OCI-LY1 (cell line): ENCODE data around the gene OR11H6.
"Not testable (repeated sequence)": the region's sequence is repeated elsewhere in the genome, so short reads cannot be mapped to it uniquely, and the experiment has no call there.

Experiments
- H2AFZ ChIP-seq: fragments of 200-600 bp; sonication (generic), shearing (Covaris generic); 2 replicates; pipeline ENCODE4 v1.6.0; 2014; ENCODE audit warnings: antibody characterized with exemption, mild to moderate bottlenecking, low read length
- H3F3A ChIP-seq: fragments of 200-600 bp; sonication (generic), shearing (Covaris generic); 2 replicates; pipeline ENCODE4 v1.6.0; 2014; ENCODE audit warnings: mild to moderate bottlenecking, antibody characterized with exemption, low read length, moderate library complexity; ENCODE audit not compliant: insufficient read depth
- H3K27ac ChIP-seq: fragments of 200-600 bp; sonication (generic); 2 replicates; pipeline ENCODE4 v1.5.1; 2014; ENCODE audit warnings: low read length, mixed run types, mild to moderate bottlenecking, low read depth; ENCODE audit not compliant: poor library complexity, severe bottlenecking
- H3K27me3 ChIP-seq: fragments of 200-600 bp; sonication (generic); 2 replicates; pipeline ENCODE4 v1.6.0; 2014; ENCODE audit warnings: antibody characterized with exemption, mild to moderate bottlenecking, low read length, moderate library complexity; ENCODE audit not compliant: insufficient read depth
- H3K36me3 ChIP-seq: fragments of 200-600 bp; sonication (generic); 2 replicates; pipeline ENCODE4 v1.6.1; 2014; ENCODE audit warnings: mild to moderate bottlenecking, antibody characterized with exemption, low read length, moderate library complexity, mixed read lengths; ENCODE audit not compliant: insufficient read depth
- H3K4me1 ChIP-seq: fragments of 200-600 bp; sonication (generic); 2 replicates; pipeline ENCODE4 v1.5.1; 2014; ENCODE audit warnings: mild to moderate bottlenecking, low read length, moderate library complexity; ENCODE audit not compliant: insufficient read depth, severe bottlenecking
- H3K4me2 ChIP-seq: fragments of 200-600 bp; sonication (generic), shearing (Covaris generic); 2 replicates; pipeline ENCODE4 v1.6.1; 2014; ENCODE audit warnings: low read length
- H3K4me3 ChIP-seq: fragments of 200-600 bp; sonication (generic); 2 replicates; pipeline ENCODE4 v1.5.1; 2014; ENCODE audit warnings: low read length, low read depth, mild to moderate bottlenecking, mixed read lengths; ENCODE audit not compliant: poor library complexity, severe bottlenecking
- H3K79me2 ChIP-seq: fragments of 200-600 bp; shearing (Covaris generic); 2 replicates; pipeline ENCODE4 v1.6.1; 2016; ENCODE audit warnings: mixed run types, low read length, mixed read lengths; ENCODE audit not compliant: insufficient read depth
- H3K9ac ChIP-seq: fragments of 200-600 bp; sonication (generic), shearing (Covaris generic); 2 replicates; pipeline ENCODE4 v1.6.1; 2014; ENCODE audit warnings: mild to moderate bottlenecking, low read length, mixed read lengths
- H3K9me2 ChIP-seq: fragments of 200-600 bp; sonication (generic), shearing (Covaris generic); 2 replicates; pipeline ENCODE4 v1.6.1; 2014; ENCODE audit warnings: low read depth, mild to moderate bottlenecking, low read length, mixed read lengths
- H3K9me3 ChIP-seq: fragments of 200-600 bp; shearing (Covaris generic); 2 replicates; pipeline ENCODE4 v1.6.1; 2014; ENCODE audit warnings: low read length, mixed read lengths
- H4K20me1 ChIP-seq: fragments of 200-600 bp; sonication (generic), shearing (Covaris generic); 2 replicates; pipeline ENCODE4 v1.6.0; 2016; ENCODE audit warnings: mild to moderate bottlenecking, low read length; ENCODE audit not compliant: insufficient read depth
- EZH2 ChIP-seq: fragments of 200-600 bp; sonication (generic), shearing (Covaris generic); IDR thresholded peaks from 2 replicates; pipeline ENCODE4 v1.8.0; 2017; ENCODE audit warnings: borderline replicate concordance, mixed run types, mild to moderate bottlenecking, antibody characterized with exemption, low read length, moderate library complexity, mixed read lengths
- TF ChIP-seq, protein P1 (sequence below): fragments of 200-600 bp; sonication (generic), shearing (Covaris generic); IDR thresholded peaks from 2 replicates; pipeline ENCODE4 v1.5.1; 2017; ENCODE audit warnings: mild to moderate bottlenecking, antibody characterized with exemption, low read length, moderate library complexity, mixed read lengths

The OR11H6 gene

DNA sequence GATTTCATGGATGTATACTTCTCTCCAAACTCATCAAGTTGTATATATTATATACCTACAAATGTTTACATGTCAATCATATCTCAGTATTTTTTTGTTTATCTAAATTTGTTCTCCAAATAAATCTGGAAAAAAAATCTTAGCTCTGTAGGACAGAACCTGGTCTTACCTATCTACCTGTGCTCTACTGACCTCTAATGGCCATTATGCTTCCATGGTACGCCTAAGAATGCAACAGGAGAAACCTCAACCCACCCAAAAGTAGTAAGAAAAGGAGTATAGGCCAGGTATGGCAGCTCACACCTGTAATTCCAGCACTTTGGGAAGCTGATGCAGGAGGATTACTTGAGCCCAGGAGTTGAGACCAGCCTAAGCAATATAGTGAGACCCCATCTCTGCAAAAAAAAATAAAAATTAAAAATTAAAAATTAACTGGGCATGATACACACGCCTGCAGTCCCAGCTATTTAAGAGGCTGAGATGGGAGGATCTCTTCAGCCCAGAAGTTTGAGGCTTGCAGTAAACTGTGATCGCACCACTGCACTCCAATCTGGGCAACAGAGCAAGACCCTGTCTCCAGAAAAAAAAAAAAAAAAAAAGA is 24.2 kb downstream of the OR11H6 start:
- no peak overlapping the region for H3K27ac ChIP-seq
- H3K9me3 ChIP-seq, result no peaks in the 10 kb centered on the region; the same call in 1 of the 2 replicates
- no peak overlapping the region for H3K4me3 ChIP-seq
- no peaks in the 10 kb centered on the region for H3K79me2 ChIP-seq
- no peak overlapping the region for H3K9ac ChIP-seq
- H3K36me3 ChIP-seq, result no peaks in the 10 kb centered on the region
- no peaks in the 10 kb centered on the region for H4K20me1 ChIP-seq
- no peak overlapping the region for H2AFZ ChIP-seq
- no peaks in the 10 kb centered on the region; the same call in 1 of the 2 replicates for H3K9me2 ChIP-seq
- no peaks in the 10 kb centered on the region for H3K4me1 ChIP-seq
- no peak overlapping the region for H3K4me2 ChIP-seq
- no peaks in the 10 kb centered on the region for H3F3A ChIP-seq
- TF ChIP-seq, protein P1, sequence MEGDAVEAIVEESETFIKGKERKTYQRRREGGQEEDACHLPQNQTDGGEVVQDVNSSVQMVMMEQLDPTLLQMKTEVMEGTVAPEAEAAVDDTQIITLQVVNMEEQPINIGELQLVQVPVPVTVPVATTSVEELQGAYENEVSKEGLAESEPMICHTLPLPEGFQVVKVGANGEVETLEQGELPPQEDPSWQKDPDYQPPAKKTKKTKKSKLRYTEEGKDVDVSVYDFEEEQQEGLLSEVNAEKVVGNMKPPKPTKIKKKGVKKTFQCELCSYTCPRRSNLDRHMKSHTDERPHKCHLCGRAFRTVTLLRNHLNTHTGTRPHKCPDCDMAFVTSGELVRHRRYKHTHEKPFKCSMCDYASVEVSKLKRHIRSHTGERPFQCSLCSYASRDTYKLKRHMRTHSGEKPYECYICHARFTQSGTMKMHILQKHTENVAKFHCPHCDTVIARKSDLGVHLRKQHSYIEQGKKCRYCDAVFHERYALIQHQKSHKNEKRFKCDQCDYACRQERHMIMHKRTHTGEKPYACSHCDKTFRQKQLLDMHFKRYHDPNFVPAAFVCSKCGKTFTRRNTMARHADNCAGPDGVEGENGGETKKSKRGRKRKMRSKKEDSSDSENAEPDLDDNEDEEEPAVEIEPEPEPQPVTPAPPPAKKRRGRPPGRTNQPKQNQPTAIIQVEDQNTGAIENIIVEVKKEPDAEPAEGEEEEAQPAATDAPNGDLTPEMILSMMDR, result peak; percentile 44
- TF ChIP-seq EZH2, result no peak
- H3K27me3 ChIP-seq, result no peaks in the 10 kb centered on the region

DNA sequence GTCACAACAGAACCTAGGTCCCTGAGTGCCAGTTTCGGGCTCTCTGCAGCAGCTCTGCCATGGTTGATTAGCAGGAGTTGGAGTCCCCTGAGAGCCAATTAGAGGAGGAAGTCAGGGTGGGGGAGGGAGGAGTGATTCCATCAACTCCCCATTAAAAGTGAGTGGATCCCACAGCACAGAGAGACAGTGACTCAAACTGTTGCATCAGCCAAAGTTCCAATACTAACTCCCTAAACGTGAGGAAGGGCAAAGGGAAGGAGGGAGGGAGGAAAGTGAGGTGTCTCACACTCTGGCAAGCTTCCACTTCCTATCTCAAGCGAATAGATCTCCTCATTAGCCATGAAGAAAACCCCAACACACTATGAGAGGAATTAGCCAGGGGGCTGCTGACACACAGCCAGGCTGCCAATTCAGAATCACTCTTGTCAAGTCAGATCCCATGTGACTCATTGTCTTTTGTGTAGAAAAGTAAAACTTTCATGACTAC is 39.2 kb downstream of the OR11H6 start:
- Histone ChIP-seq H3F3A (no peaks in the 10 kb centered on the region), H2AFZ (no peak overlapping the region), H3K4me1 (no peaks in the 10 kb centered on the region), H3K79me2 (no peaks in the 10 kb centered on the region), H3K4me2 (no peak overlapping the region), H3K9ac (no peak overlapping the region), H3K9me3 (no peaks in the 10 kb centered on the region), H3K36me3 (no peaks in the 10 kb centered on the region), H3K4me3 (no peak overlapping the region), H3K9me2 (no peaks in the 10 kb centered on the region), H4K20me1 (no peaks in the 10 kb centered on the region), H3K27ac (no peak overlapping the region), H3K27me3 (no peaks in the 10 kb centered on the region)
- TF ChIP-seq, protein P1, result no peak
- no peak for TF ChIP-seq EZH2

- H3K9me2 ChIP-seq, H3K4me1 ChIP-seq, H3K27ac ChIP-seq, H3K4me2 ChIP-seq, H2AFZ ChIP-seq, H3F3A ChIP-seq, H4K20me1 ChIP-seq, H3K4me3 ChIP-seq, H3K9me3 ChIP-seq, H3K36me3 ChIP-seq, H3K27me3 ChIP-seq, H3K79me2 ChIP-seq, H3K9ac ChIP-seq: not testable (repeated sequence)
These were observed 40.9 kb downstream of the OR11H6 start for GRCh38 chr14:20264361-20264760.

GRCh38 chr14:20274062-20274461 is 50.6 kb downstream of the OR11H6 start:
- H3K9me3 ChIP-seq, result peaks cover 3% of the 10 kb centered on the region; the same call in 1 of the 2 replicates
- no peak overlapping the region for H3K27ac ChIP-seq
- no peaks in the 10 kb centered on the region for H3K4me1 ChIP-seq
- H4K20me1 ChIP-seq, result no peaks in the 10 kb centered on the region
- no peaks in the 10 kb centered on the region for H3K79me2 ChIP-seq
- H3K4me2 ChIP-seq, result no peak overlapping the region
- H3K36me3 ChIP-seq, result peaks cover 7% of the 10 kb centered on the region; the same call in 1 of the 2 replicates
- no peak for TF ChIP-seq EZH2
- no peak overlapping the region for H2AFZ ChIP-seq
- no peaks in the 10 kb centered on the region for H3F3A ChIP-seq
- H3K9ac ChIP-seq, result no peak overlapping the region
- H3K4me3 ChIP-seq, result no peak overlapping the region
- no peaks in the 10 kb centered on the region for H3K9me2 ChIP-seq
- no peaks in the 10 kb centered on the region for H3K27me3 ChIP-seq
